ENCODE measurements around the gene RPS10. TPM values are rescaled to one million over a fixed set of nuclear protein-coding genes. Genes with fewer than 3 reads are reported as not detected.

The RPS10 gene
- polyA plus RNA-seq, 1 donor from 2014 or later, result 3,258 TPM

- no peaks in the 10 kb centered on the region for H3K36me3 ChIP-seq (ENCODE audit: insufficient read depth, low read length)
- H3K4me2 ChIP-seq (ENCODE audit: low read length), result peak overlapping the region; percentile 52
- peak overlapping the region; percentile 89 for H3K9ac ChIP-seq (ENCODE audit: low read length)
- peaks cover 34% of the 10 kb centered on the region for H3K79me2 ChIP-seq (replicated peaks; ENCODE audit: insufficient read depth, low read length)
- no peaks in the 10 kb centered on the region for H3K9me3 ChIP-seq (ENCODE audit: low read length)
- H3K27ac ChIP-seq (ENCODE audit: low read length), result peak overlapping the region; percentile 92
- peak overlapping the region; percentile 97 for H3K4me3 ChIP-seq (ENCODE audit: low read length)
- H3K27me3 ChIP-seq (ENCODE audit: insufficient read depth, low read depth, low read length), result no peaks in the 10 kb centered on the region
- H4K20me1 ChIP-seq (ENCODE audit: insufficient read depth), result no peaks in the 10 kb centered on the region
- no peak for TF ChIP-seq REST (IDR thresholded peaks at IDR 0.05; ENCODE audit: borderline replicate concordance)
- peak overlapping the region; percentile 23 for H2AFZ ChIP-seq (ENCODE audit: low read depth, low read length)
- no peaks in the 10 kb centered on the region for H3F3A ChIP-seq (ENCODE audit: insufficient read depth, low read length, poor library complexity, severe bottlenecking)
- H3K9me2 ChIP-seq (ENCODE audit: insufficient read depth, low read length), result no peaks in the 10 kb centered on the region
Measured at GRCh38 chr6:34393191-34393965, 32.5 kb downstream of the RPS10 start.

GRCh38 chr6:34392497-34393190 lies 33.2 kb downstream of the RPS10 start, which contains the start of gene NUDT3:
NUDT3 (minus strand) TSS chr6:34392669; CDS start chr6:34392362, 307 bp downstream.
- peak within 1 kb of the TSS; percentile 89 for H3K9ac ChIP-seq (ENCODE audit: low read length)
- peak within 1 kb of the TSS; percentile 92 for H3K27ac ChIP-seq (ENCODE audit: low read length)

More at GRCh38 chr6:34392497-34393190, 33.2 kb downstream of the RPS10 start, which contains the start of gene NUDT3:
- Histone ChIP-seq H3K36me3 (ENCODE audit: insufficient read depth, low read length) (no peaks in the 10 kb centered on the region), H3F3A (ENCODE audit: insufficient read depth, low read length, poor library complexity, severe bottlenecking) (no peaks in the 10 kb centered on the region), H3K27me3 (ENCODE audit: insufficient read depth, low read depth, low read length) (no peaks in the 10 kb centered on the region), H3K9me3 (ENCODE audit: low read length) (no peaks in the 10 kb centered on the region), H3K4me2 (ENCODE audit: low read length) (peak within 1 kb of the TSS; percentile 83), H2AFZ (ENCODE audit: low read depth, low read length) (peak within 1 kb of the TSS; percentile 23), H3K9me2 (ENCODE audit: insufficient read depth, low read length) (no peaks in the 10 kb centered on the region), H3K79me2 (replicated peaks; ENCODE audit: insufficient read depth, low read length) (peaks cover 42% of the 10 kb centered on the region), H4K20me1 (ENCODE audit: insufficient read depth) (no peaks in the 10 kb centered on the region), H3K4me3 (ENCODE audit: low read length) (peak within 1 kb of the TSS; percentile 97)
- TF ChIP-seq RAD21 (conservative IDR thresholded peaks at IDR 0.05) (peak; percentile 73), MXI1 (conservative IDR thresholded peaks at IDR 0.05; ENCODE audit: poor library complexity, severe bottlenecking) (peak; percentile 80), EZH2 (IDR thresholded peaks at IDR 0.05; ENCODE audit: borderline replicate concordance, insufficient read depth, low read length, poor library complexity, severe bottlenecking) (no peak), EP300 (conservative IDR thresholded peaks at IDR 0.05; ENCODE audit: poor library complexity, severe bottlenecking) (peak; percentile 40), REST (IDR thresholded peaks at IDR 0.05; ENCODE audit: borderline replicate concordance) (no peak), SMC3 (conservative IDR thresholded peaks at IDR 0.05; ENCODE audit: poor library complexity) (peak; percentile 78), POLR2AphosphoS5 (IDR thresholded peaks at IDR 0.05) (peak; percentile 85), TAF1 (IDR thresholded peaks at IDR 0.05; ENCODE audit: low read depth) (no peak), CTCF (IDR thresholded peaks at IDR 0.05; ENCODE audit: poor library complexity, severe bottlenecking) (peak; percentile 97)

Measured in neural cell (in vitro differentiated cells).